K562 (cell line): ENCODE data around the gene OPCML. TPM values are rescaled to one million over a fixed set of nuclear protein-coding genes. Genes with fewer than 3 reads are reported as not detected.

Experiments used
- ATAC-seq: fragments of 200-7000 bp; cut with Tn5 transposase; 3 replicates; pipeline ENCODE4 v1.9.1; 2020; ENCODE audit warnings: moderate library complexity
- BruUV-seq: library from RNA; stranded (reverse); fragments of 400-500 nt; replicated peaks from 2 replicates; lab custom pipeline; 2021; lab: Mats Ljungman, UMichigan
- CTCF ChIA-PET: fragments of 300-600 bp; formaldehyde crosslinking; extraction: SDS; loops from one replicate; lab custom pipeline; 2021; ENCODE audit warnings: low intra/inter-chr PET ratio; lab: Yijun Ruan, JAX
- POLR2A ChIA-PET: fragments of 300-600, 350-650 bp; sonication (Branson Sonifier 250); formaldehyde crosslinking; extraction: SDS; loops from one replicate; lab custom pipeline; 2021; ENCODE audit warnings: antibody characterized with exemption, inconsistent platforms; lab: Yijun Ruan, JAX
- DNase-seq, 4 experiments: peaks; one replicate each; pipeline versions ENCODE4 v3.0.0 to v3.0.0-alpha.2; 2011 to 2018; ENCODE audit warnings: low spot score in 3 of 4, mixed read lengths in 3 of 4; ENCODE audit errors: extremely low read depth in 1 of 4
- FAIRE-seq: peaks from 2 replicates; lab custom pipeline; 2011; peaks lifted over from hg19 to GRCh38; lab: Jason Lieb, UNC
- H2AFZ ChIP-seq: 2 replicates; pipeline ENCODE4 v1.6.0; 2011; ENCODE audit warnings: low read depth, low read length, control low read depth, inconsistent platforms
- H3K27ac ChIP-seq: fragments of 200-600 bp; 3 replicates; pipeline ENCODE4 v1.8.0; 2011; ENCODE audit warnings: low read depth, mild to moderate bottlenecking, control low read depth, inconsistent platforms, low read length, moderate library complexity, mixed read lengths; ENCODE audit errors: extremely low read depth
- H3K27me3 ChIP-seq, 2 experiments: fragments of 300-600 bp in 1 of 2; 2 replicates in 1 of 2; 3 replicates in 1 of 2; pipeline versions ENCODE4 v1.6.0 to v1.8.0; 2011; ENCODE audit warnings: inconsistent platforms in 2 of 2, low read length in 2 of 2, mild to moderate bottlenecking in 1 of 2, mixed read lengths in 1 of 2, moderate library complexity in 1 of 2; ENCODE audit not compliant: control insufficient read depth in 2 of 2, insufficient read depth in 2 of 2
- H3K36me3 ChIP-seq: fragments of 300-600 bp; 3 replicates; pipeline ENCODE4 v1.8.0; 2011; ENCODE audit warnings: mild to moderate bottlenecking, low read length, inconsistent platforms; ENCODE audit not compliant: control insufficient read depth, insufficient read depth
- H3K4me1 ChIP-seq, 2 experiments: fragments of 200-600 bp in 1 of 2; replicated peaks in 1 of 2; 2 replicates in 1 of 2; 3 replicates in 1 of 2; pipeline versions ENCODE4 v1.5.1 to v1.8.0; 2011; ENCODE audit warnings: inconsistent platforms in 2 of 2, low read length in 2 of 2, mild to moderate bottlenecking in 1 of 2, mixed read lengths in 1 of 2, moderate library complexity in 1 of 2; ENCODE audit not compliant: control insufficient read depth in 2 of 2, insufficient read depth in 2 of 2
- H3K4me2 ChIP-seq: 2 replicates; pipeline ENCODE4 v1.6.1; 2011; ENCODE audit warnings: low read length, control low read depth, inconsistent platforms, mixed read lengths; ENCODE audit not compliant: insufficient read depth
- H3K4me3 ChIP-seq: fragments of 200-600 bp; sonication (generic), shearing (Covaris generic); 2 replicates; pipeline ENCODE4 v1.5.1; 2016; ENCODE audit warnings: control low read depth, inconsistent platforms
- H3K79me2 ChIP-seq: fragments of 200-600 bp; 3 replicates; pipeline ENCODE4 v1.8.0; 2011; ENCODE audit warnings: low read length, inconsistent platforms; ENCODE audit not compliant: control insufficient read depth, insufficient read depth
- H3K9ac ChIP-seq, 2 experiments: 2 replicates each; pipeline versions ENCODE4 v1.6.0 to v1.6.1; 2011; ENCODE audit warnings: low read depth in 2 of 2, low read length in 2 of 2, control low read depth in 1 of 2, inconsistent platforms in 1 of 2, mild to moderate bottlenecking in 1 of 2, mixed read lengths in 1 of 2; ENCODE audit not compliant: insufficient read depth in 1 of 2
- H3K9me1 ChIP-seq: one replicate; pipeline ENCODE4 v1.6.0; 2011; ENCODE audit warnings: inconsistent platforms, mild to moderate bottlenecking, low read length, moderate library complexity; ENCODE audit not compliant: control insufficient read depth, insufficient read depth
- H3K9me3 ChIP-seq: replicated peaks from 2 replicates; pipeline ENCODE4 v1.5.1; 2011; ENCODE audit warnings: low read depth, low read length, inconsistent platforms; ENCODE audit not compliant: control insufficient read depth, insufficient read depth
- H4K20me1 ChIP-seq: replicated peaks from 2 replicates; pipeline ENCODE4 v1.6.1; 2011; ENCODE audit warnings: low read length, inconsistent platforms, mixed read lengths; ENCODE audit not compliant: control insufficient read depth, insufficient read depth
- ARID3B ChIP-seq: fragments of 250-450 bp; sonication (Bioruptor Pico); IDR thresholded peaks from 2 replicates; pipeline ENCODE4 v1.4.0; 2020; ENCODE audit warnings: borderline replicate concordance
- CBX1 ChIP-seq: sonication (generic); IDR thresholded peaks from 2 replicates; pipeline ENCODE4 v1.6.1; 2016; ENCODE audit warnings: antibody characterized with exemption, low read depth, mild to moderate bottlenecking
- FOXM1 ChIP-seq, 2 experiments: fragments of 450-650 bp in 1 of 2; sonication (generic) in 1 of 2; formaldehyde crosslinking in 1 of 2; IDR thresholded peaks; 2 replicates each; pipeline versions ENCODE4 v1.6.1 to v1.9.0; 2017 to 2022; ENCODE audit warnings: low read depth in 2 of 2, mild to moderate bottlenecking in 2 of 2, missing genetic modification reagents in 1 of 2, moderate library complexity in 1 of 2
- HDAC8 ChIP-seq: fragments of 450-650 bp; IDR thresholded peaks from 2 replicates; pipeline ENCODE4 v1.6.1; 2016; ENCODE audit warnings: mild to moderate bottlenecking, missing genetic modification characterization, moderate library complexity, missing compliant biosample characterization
- IRF2 ChIP-seq: sonication (generic); formaldehyde crosslinking; IDR thresholded peaks from 2 replicates; pipeline ENCODE4 v1.8.1; 2022; ENCODE audit warnings: mild to moderate bottlenecking, missing genetic modification reagents
- MTA1 ChIP-seq: fragments of 450-650 bp; IDR thresholded peaks from 2 replicates; pipeline ENCODE4 v1.6.1; 2017; ENCODE audit warnings: borderline replicate concordance
- NCOA2 ChIP-seq, 2 experiments: fragments of 450-650 bp; IDR thresholded peaks; 2 replicates each; pipeline ENCODE4 v1.6.1; 2018; ENCODE audit warnings: mild to moderate bottlenecking in 2 of 2, moderate library complexity in 1 of 2; ENCODE audit not compliant: partially characterized antibody in 2 of 2
- NR4A1 ChIP-seq, 2 experiments: fragments of 250-450 bp in 1 of 2; fragments of 450-650 bp in 1 of 2; sonication (Bioruptor Pico) in 1 of 2; IDR thresholded peaks; 2 replicates each; pipeline versions ENCODE4 v1.4.0 to v1.6.1; 2016 to 2020; ENCODE audit warnings: mild to moderate bottlenecking in 2 of 2, missing compliant biosample characterization in 1 of 2, missing genetic modification characterization in 1 of 2, moderate library complexity in 1 of 2
- PCBP1 ChIP-seq: fragments of 200-400 bp; formaldehyde crosslinking; IDR thresholded peaks from 2 replicates; pipeline ENCODE4 v1.6.1; 2018; ENCODE audit warnings: mild to moderate bottlenecking, low read depth, low read length; ENCODE audit not compliant: poor library complexity, severe bottlenecking
- PHF20 ChIP-seq: fragments of 450-650 bp; IDR thresholded peaks from 2 replicates; pipeline ENCODE4 v1.6.1; 2018; ENCODE audit not compliant: partially characterized antibody
- STAT5B ChIP-seq: fragments of 250-450 bp; sonication (Bioruptor Pico); IDR thresholded peaks from 2 replicates; pipeline ENCODE4 v1.8.0; 2021; ENCODE audit warnings: mild to moderate bottlenecking, inconsistent platforms
- ZBTB17 ChIP-seq: fragments of 450-650 bp; formaldehyde crosslinking; IDR thresholded peaks from 2 replicates; pipeline ENCODE4 v1.4.0; 2020; ENCODE audit warnings: mild to moderate bottlenecking
- ZNF12 ChIP-seq: sonication (generic); formaldehyde crosslinking; IDR thresholded peaks from 2 replicates; pipeline ENCODE4 v1.4.0; 2020; ENCODE audit warnings: mild to moderate bottlenecking, missing genetic modification reagents
- ZNF3 ChIP-seq: fragments of 250-450 bp; sonication (Bioruptor Pico); IDR thresholded peaks from 2 replicates; pipeline ENCODE4 v1.5.0; 2021; ENCODE audit warnings: mild to moderate bottlenecking, moderate library complexity
- ZNF830 ChIP-seq: fragments of 250-450 bp; sonication (Bioruptor Pico); IDR thresholded peaks from 2 replicates; pipeline ENCODE4 v1.5.0; 2021; ENCODE audit warnings: mild to moderate bottlenecking
- ZZZ3 ChIP-seq: fragments of 450-650 bp; IDR thresholded peaks from 2 replicates; pipeline ENCODE4 v1.6.1; 2016; ENCODE audit warnings: antibody characterized with exemption, mild to moderate bottlenecking, moderate library complexity
- WGBS: fragments of 100-300 bp; shearing (Covaris generic); methylation state at CpG from one replicate; pipeline ENCODE4 v1.1.6; 2016; ENCODE audit warnings: low coverage, mixed read lengths; ENCODE audit not compliant: insufficient coverage; ENCODE audit errors: missing lambda C conversion rate; 5-methylcytosine and 5-hydroxymethylcytosine counted together
- in situ Hi-C: fragments of 300-500 bp; cut with MboI; formaldehyde crosslinking; loops from 4 replicates; pipeline ENCODE4 v1.15.0; 2018; ENCODE audit warnings: inconsistent platforms, mixed read lengths
- intact Hi-C: fragments of 100-400 bp; cut with micrococcal nuclease; formaldehyde crosslinking; loops from 2 replicates; pipeline ENCODE4 v1.14.2; 2022
- polyA plus RNA-seq, 8 experiments: library from polyadenylated mRNA; depleted of rRNA in 4 of 8; stranded (reverse) in 5 of 8; unstranded in 3 of 8; fragments of >200 nt; fragmentation: Nextera tagmentation in 2 of 8; fragmentation: Illumina TruSeq in 1 of 8; extraction: Ambion mirVana in 2 of 8; extraction: Trizol in 1 of 8; gene quantifications; 2 replicates each; pipeline versions ENCODE4 v1.2.1 to v1.2.3, GENCODE V29; 2011 to 2014; ENCODE audit warnings: inconsistent platforms in 1 of 8, missing spikeins in 1 of 8
- total RNA-seq, 7 experiments: library from RNA; depleted of rRNA in 6 of 7; stranded (reverse); fragments of >200 nt in 6 of 7; fragmentation: Illumina TruSeq in 2 of 7; extraction: Trizol in 2 of 7; gene quantifications; 2 replicates each; pipeline versions ENCODE4 v1.2.1 to v1.2.3, GENCODE V29; 2011 to 2021; ENCODE audit warnings: low replicate concordance in 1 of 7

Gene OPCML
- total and polyA plus RNA-seq, 9 of the 15 experiments (the other 6 are each of a cell fraction or from before 2014, with no cell fraction given), result not detected

GRCh38 chr11:132962041-132962440 is 570.3 kb downstream of the OPCML start:
- no peaks in the 10 kb centered on the region for H3K9me3 ChIP-seq
- no peaks in the 10 kb centered on the region for H3K79me2 ChIP-seq
- H2AFZ ChIP-seq, result no peak overlapping the region
- DNase-seq, result no peak
- H3K9ac ChIP-seq, result no peak overlapping the region
- H3K27me3 ChIP-seq, result no peaks in the 10 kb centered on the region
- POLR2A ChIA-PET, result no interaction called here
- no peak for FAIRE-seq
- H3K36me3 ChIP-seq, result no peaks in the 10 kb centered on the region
- no peaks in the 10 kb centered on the region for H4K20me1 ChIP-seq
- H3K4me3 ChIP-seq, result no peak overlapping the region
- CTCF ChIA-PET, result no interaction called here
- BruUV-seq, result no TSS peak
- no peaks in the 10 kb centered on the region for H3K4me1 ChIP-seq
- WGBS, result 0% methylated on average over 5 of the region's 6 CpGs
- no peak overlapping the region for H3K27ac ChIP-seq
- ATAC-seq, result no peak
- H3K4me2 ChIP-seq, result no peak overlapping the region
- H3K9me1 ChIP-seq, result no peaks in the 10 kb centered on the region
- intact Hi-C loops (no loop called here), in situ Hi-C loops (no loop called here)
- TF ChIP-seq ZZZ3, result no peak

GRCh38 chr11:132961453-132961852 is 570.8 kb downstream of the OPCML start:
- no peak overlapping the region for H3K4me2 ChIP-seq
- WGBS, result 0% methylated on average over 5 of the region's 5 CpGs
- intact Hi-C loops, result no loop called here
- H3K4me3 ChIP-seq, result no peak overlapping the region
- FAIRE-seq, result no peak
- ChIA-PET CTCF (no interaction called here), POLR2A (no interaction called here)
- H3K27ac ChIP-seq, result no peak overlapping the region
- H3K27me3 ChIP-seq, result no peaks in the 10 kb centered on the region
- in situ Hi-C loops, result no loop called here
- H4K20me1 ChIP-seq, result no peaks in the 10 kb centered on the region
- H3K9me1 ChIP-seq, result no peaks in the 10 kb centered on the region
- no peaks in the 10 kb centered on the region for H3K9me3 ChIP-seq
- no peak overlapping the region for H2AFZ ChIP-seq
- no peak for ATAC-seq
- no TSS peak for BruUV-seq
- H3K9ac ChIP-seq, result no peak overlapping the region
- H3K4me1 ChIP-seq, result no peaks in the 10 kb centered on the region
- H3K79me2 ChIP-seq, result no peaks in the 10 kb centered on the region
- H3K36me3 ChIP-seq, result no peaks in the 10 kb centered on the region
- no peak for DNase-seq
- no peak for TF ChIP-seq ZBTB17 (CRISPR knock-in tag)
- no peak for TF ChIP-seq NCOA2 (IDR thresholded peaks at IDR 0.05; ENCODE audit: partially characterized antibody in 2 of 2)
- no peak for TF ChIP-seq HDAC8 (tag)
- no peak for TF ChIP-seq PCBP1
- no peak for TF ChIP-seq MTA1
- TF ChIP-seq CBX1, result no peak
- no peak for TF ChIP-seq PHF20
- TF ChIP-seq IRF2 (CRISPR knock-in tag), result no peak
- no peak for TF ChIP-seq FOXM1 (IDR thresholded peaks at IDR 0.05; ENCODE audit: low read depth)
- TF ChIP-seq FOXM1 (CRISPR knock-in tag; IDR thresholded peaks at IDR 0.05; ENCODE audit: low read depth), result no peak
- TF ChIP-seq ZNF830 (CRISPR knock-in tag), result no peak
- no peak for TF ChIP-seq STAT5B (CRISPR knock-in tag)
- no peak for TF ChIP-seq NR4A1 (CRISPR knock-in tag; IDR thresholded peaks at IDR 0.05)
- TF ChIP-seq NR4A1 (tag; IDR thresholded peaks at IDR 0.05), result no peak
- no peak for TF ChIP-seq ZNF3 (CRISPR knock-in tag)
- TF ChIP-seq ARID3B (CRISPR knock-in tag), result no peak
- no peak for TF ChIP-seq ZNF12 (CRISPR knock-in tag)
